Neural cell (in vitro differentiated cells): ENCODE measurements around the gene RNF187.

ENCODE experiments used
- POLR2AphosphoS5 ChIP-seq: IDR thresholded peaks from 2 replicates; pipeline ENCODE4 v1.6.1; 2012
- RAD21 ChIP-seq: fragments of 450-650 bp; conservative IDR thresholded peaks from 2 replicates; pipeline ENCODE4 v1.6.1; 2014; ENCODE audit warnings: antibody characterized with exemption, mild to moderate bottlenecking, moderate library complexity
- TF ChIP-seq, protein P1 (sequence below): fragments of 450-650 bp; IDR thresholded peaks from 2 replicates; pipeline ENCODE4 v1.5.1; 2014; ENCODE audit warnings: antibody characterized with exemption, mild to moderate bottlenecking, moderate library complexity; ENCODE audit not compliant: poor library complexity, severe bottlenecking

DNA sequence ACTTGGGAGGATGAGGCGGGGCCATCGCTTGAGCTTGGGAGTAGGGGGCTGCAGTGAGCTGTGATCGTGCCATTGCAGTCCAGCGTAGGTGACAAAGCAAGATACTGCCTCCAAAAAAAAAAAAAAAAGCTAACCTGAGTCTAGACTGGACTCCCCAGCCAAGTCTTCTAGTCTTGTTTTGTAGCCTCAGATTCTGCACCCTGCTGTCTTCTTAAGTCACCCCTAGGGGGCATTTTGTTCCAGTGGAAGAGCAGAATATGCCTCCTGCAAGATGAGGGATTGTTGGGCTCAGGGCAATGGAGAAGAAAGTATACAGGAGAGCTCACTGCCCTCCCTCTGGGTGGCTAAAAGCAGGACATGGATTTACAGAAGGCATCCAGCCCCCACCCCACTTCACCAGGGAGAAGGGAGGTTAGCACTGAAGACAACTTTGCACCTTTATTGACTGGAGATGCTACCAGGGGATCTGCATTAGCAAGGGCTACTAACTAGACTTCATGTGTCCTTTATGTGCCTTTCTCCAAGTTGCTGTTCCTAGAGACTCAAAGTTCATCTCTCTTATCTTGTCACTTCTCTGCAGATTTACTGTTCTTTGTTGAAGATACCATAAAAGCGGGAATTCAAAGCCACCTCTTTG, 15.3 kb upstream of the RNF187 start:
- TF ChIP-seq POLR2AphosphoS5, result no peak
- TF ChIP-seq, protein P1, sequence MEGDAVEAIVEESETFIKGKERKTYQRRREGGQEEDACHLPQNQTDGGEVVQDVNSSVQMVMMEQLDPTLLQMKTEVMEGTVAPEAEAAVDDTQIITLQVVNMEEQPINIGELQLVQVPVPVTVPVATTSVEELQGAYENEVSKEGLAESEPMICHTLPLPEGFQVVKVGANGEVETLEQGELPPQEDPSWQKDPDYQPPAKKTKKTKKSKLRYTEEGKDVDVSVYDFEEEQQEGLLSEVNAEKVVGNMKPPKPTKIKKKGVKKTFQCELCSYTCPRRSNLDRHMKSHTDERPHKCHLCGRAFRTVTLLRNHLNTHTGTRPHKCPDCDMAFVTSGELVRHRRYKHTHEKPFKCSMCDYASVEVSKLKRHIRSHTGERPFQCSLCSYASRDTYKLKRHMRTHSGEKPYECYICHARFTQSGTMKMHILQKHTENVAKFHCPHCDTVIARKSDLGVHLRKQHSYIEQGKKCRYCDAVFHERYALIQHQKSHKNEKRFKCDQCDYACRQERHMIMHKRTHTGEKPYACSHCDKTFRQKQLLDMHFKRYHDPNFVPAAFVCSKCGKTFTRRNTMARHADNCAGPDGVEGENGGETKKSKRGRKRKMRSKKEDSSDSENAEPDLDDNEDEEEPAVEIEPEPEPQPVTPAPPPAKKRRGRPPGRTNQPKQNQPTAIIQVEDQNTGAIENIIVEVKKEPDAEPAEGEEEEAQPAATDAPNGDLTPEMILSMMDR, result no peak
- no peak for TF ChIP-seq RAD21
